ENCODE results near the gene MMP28.

GRCh38 chr17:35797370-35797769 lies 1.9 kb upstream of the MMP28 start:
- TF ChIP-seq CTCF (IDR thresholded peaks at IDR 0.05) (no peak), POLR2AphosphoS5 (IDR thresholded peaks at IDR 0.05) (no peak), POLR2A (IDR thresholded peaks at IDR 0.05; ENCODE audit: low read depth) (no peak)
